Measurements from ENCODE around the gene CAPN9.
A peak's percentile ranks its signal among the peaks of the same experiment; 100 is the strongest.

The CAPN9 gene

GRCh38 chr1:230797376-230797920 is 50.3 kb downstream of the CAPN9 start:
- DNase-seq (ENCODE audit: low read depth in 2 of 2) = no peak

GRCh38 chr1:230797942-230798365 is 50.8 kb downstream of the CAPN9 start:
- peak in 1 of 2 experiments; percentile 3 for DNase-seq (ENCODE audit: low read depth in 2 of 2)

- DNase-seq (ENCODE audit: low read depth in 2 of 2) = no peak
Measured at GRCh38 chr1:230798491-230798890, 51.3 kb downstream of the CAPN9 start.

GRCh38 chr1:230800891-230801840 is 54.0 kb downstream of the CAPN9 start:
- no peak for DNase-seq (ENCODE audit: low read depth in 2 of 2)

GRCh38 chr1:230804396-230804795 is 57.2 kb downstream of the CAPN9 start:
- DNase-seq (ENCODE audit: low read depth in 2 of 2) = no peak

DNA sequence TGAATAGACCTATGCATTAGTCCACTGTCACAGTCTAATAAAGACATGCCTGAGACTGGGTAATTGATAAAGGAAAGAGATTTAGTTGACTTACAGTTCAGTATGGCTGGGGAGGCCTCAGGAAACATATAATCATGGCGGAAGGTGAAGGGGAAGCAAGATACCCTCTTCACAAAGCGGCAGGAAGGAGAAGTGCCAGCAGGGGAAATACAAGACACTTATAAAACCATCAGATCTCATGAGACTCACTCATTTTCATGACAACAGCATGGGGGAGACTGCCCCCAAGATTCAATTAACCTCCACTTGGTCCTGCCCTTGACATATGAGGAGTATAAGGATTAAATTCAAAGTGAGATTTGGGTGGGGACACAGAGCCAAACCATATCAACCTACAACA is 59.4 kb downstream of the CAPN9 start:
- DNase-seq (ENCODE audit: low read depth in 2 of 2) = no peak

DNA sequence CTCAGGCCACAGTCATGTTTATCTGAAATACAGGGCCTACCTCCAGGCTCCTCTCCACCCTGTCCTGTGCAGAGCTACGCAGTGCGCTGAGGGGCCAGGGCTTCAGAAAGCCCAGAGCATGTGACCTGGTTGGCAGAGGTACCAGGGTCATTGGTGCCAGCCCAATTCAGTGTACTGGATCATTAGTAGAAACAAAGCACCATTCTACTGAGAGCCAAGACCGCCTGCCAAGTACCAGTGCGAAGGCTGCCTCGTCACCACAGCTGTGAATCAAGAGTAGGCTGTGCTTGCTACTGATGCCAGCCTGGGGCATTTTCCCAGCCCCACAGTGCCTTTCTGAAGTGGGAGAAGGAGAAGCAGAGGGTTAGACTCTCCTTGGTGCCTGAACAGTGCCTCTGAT is 59.8 kb downstream of the CAPN9 start:
- no peak for DNase-seq (ENCODE audit: low read depth in 2 of 2)

DNA sequence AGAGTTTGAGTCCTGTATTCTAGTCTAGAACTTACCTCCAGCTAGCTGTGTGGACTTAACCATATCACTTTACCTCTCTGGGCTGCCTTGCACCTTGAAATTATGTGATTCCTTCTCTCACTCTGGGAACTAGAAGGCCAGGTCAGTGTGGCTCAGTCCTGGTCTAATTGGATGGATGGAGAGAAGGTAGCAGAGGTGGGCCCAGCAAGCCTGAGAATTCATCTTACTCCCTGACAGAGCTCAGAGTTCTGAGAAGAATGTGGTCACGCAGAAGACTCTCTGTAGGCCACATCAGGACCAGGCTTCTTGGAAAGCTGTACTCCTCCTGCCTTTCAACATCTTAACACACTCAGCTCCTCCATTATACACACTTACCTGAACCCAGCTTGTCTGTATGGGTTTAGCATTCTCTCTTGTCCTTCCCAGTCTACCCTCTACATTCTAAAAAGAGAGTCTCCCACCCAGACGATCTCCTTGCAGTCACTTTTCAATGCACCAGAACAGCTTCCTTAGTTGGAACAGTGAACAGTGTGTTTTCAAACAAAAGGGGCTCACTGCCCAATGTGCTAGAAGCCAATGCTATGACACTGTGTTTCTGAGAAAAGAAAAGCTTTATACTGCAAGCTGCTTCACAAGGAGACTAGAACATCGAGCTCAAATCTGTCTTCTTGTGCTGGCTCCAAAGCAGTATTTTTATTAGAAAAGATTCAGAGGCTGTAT is 60.5 kb downstream of the CAPN9 start:
- DNase-seq (ENCODE audit: low read depth in 2 of 2) = no peak

DNA sequence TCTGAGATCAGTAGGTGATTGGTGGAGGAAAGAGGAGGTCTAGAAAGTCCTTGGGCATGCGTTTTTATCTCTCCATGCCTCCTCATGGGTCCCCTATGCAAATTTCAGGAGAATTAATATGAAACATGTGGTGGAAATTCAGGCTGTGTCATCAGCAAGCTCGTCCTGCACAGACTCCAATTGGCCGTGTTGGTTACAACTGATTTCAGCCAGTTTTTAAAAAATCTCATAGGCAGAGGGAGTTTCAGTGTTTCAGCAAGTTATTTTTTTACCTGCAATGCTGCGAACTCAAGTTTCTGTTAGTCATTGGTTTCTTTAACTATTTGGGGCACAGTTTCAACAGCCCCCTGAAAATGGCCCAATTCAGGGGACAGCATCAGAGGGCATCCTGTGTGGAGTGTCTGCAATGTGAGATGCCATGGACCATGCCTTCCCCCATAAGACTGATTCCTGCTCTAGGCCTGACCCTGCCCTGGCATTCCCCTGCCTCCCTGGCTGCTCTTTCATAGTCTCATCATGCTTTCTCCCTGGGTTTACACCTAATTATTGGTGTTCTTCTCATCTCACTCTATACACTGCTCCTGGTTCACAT is 61.2 kb downstream of the CAPN9 start:
- DNase-seq (ENCODE audit: low read depth in 2 of 2) = no peak

DNA sequence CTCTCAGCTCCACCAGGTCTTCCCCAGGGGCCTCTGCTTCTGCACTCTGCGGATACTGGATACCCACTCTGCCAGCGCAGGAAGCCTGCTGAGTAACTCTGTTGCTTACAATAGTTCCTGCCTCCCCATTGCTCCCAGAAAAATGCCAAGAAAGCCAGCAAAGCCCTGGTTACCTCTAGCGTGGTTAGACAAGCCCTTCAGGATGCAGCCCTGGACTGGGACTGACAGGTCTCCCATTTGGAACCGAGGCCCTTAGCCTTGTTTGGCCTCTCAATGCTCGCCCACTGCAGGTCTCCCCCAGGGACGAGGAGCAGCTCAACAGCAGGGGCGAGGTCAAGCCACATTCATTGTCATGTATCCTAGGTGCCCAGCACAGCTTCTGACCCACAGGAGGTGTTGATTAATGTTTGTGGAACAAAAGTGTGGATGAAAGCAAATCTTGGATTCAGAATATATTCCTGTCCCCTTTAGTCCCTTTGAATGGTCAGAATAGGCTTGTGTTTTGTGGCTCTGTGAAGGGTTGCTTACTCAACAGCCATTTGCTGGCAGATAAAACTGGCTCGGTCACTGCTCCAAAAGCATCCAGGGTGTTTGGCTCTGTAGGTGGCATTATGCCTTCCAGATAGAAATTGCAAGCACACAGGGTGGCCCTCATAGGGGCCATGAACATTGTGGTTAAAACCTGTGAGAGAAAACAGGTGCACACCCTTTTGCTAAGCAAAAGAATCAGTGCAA is 62.2 kb downstream of the CAPN9 start:
- DNase-seq (ENCODE audit: low read depth in 2 of 2) = no peak

- no peak for DNase-seq (ENCODE audit: low read depth in 2 of 2)
Measured at GRCh38 chr1:230812568-230812967, 65.4 kb downstream of the CAPN9 start.

- DNase-seq (ENCODE audit: low read depth in 2 of 2) = no peak
Measured at GRCh38 chr1:230814949-230815692, 67.9 kb downstream of the CAPN9 start.

GRCh38 chr1:230816018-230816417 is 68.8 kb downstream of the CAPN9 start:
- no peak for DNase-seq (ENCODE audit: low read depth in 2 of 2)

DNA sequence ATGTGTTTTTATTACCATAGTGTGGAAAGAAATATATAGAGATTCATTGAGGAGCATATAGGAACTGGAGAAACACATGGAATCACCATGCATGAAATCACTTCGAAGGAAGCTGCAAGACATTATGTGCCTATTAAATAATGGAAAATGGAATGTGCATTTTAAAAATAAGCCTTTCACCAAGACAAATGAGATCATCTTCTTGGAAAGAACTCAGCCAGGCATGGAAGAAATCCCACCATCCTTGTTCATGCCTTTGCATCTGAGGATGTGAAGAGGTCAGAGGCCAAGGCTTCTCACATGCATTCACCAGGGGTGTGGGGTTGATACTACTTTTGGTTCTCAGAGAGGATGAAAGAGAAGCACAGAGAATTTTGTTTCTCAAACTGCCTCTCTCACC is 71.2 kb downstream of the CAPN9 start:
- DNase-seq (ENCODE audit: low read depth in 2 of 2) = no peak

DNA sequence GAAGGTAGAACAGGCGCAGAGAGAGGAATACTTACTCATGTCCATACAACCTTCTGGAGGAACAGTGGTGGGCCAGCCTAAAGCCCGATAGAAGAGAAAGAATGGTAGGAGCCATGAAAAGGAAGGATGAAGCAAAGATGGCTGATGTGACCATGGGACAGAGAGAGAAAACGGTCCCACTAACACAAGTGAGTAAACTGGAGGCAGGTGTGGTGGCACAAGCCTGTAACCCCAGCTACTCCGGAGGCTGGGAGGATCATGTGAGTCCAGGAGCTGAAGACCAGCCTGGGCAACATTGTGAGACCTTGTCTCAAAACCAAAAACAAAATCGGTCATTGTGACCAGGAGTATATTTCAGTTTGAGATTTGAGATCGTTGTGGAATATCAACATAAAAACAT is 71.7 kb downstream of the CAPN9 start:
- DNase-seq (ENCODE audit: low read depth in 2 of 2) = no peak

GRCh38 chr1:230819976-230820375 is 72.8 kb downstream of the CAPN9 start:
- no peak for DNase-seq (ENCODE audit: low read depth in 2 of 2)

DNA sequence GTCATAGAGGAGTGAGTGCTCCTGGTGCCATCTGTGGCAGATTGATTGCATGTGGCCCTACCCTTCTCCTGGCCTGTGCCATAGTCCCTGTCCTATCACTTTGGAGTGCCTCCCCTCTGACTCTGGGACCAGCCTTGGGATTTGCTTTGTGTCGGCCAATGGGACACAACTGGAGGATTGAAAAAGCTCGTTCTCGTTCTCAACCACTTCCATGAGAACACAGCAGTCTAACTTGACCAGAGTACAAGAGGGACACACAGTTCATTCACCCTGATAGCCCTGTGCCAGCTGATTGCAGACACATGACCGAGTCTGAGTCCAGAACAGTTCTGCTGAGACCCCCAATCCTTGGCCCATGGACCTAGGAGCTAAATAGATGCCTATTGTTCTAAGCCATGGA is 73.4 kb downstream of the CAPN9 start:
- no peak for DNase-seq (ENCODE audit: low read depth in 2 of 2)

DNA sequence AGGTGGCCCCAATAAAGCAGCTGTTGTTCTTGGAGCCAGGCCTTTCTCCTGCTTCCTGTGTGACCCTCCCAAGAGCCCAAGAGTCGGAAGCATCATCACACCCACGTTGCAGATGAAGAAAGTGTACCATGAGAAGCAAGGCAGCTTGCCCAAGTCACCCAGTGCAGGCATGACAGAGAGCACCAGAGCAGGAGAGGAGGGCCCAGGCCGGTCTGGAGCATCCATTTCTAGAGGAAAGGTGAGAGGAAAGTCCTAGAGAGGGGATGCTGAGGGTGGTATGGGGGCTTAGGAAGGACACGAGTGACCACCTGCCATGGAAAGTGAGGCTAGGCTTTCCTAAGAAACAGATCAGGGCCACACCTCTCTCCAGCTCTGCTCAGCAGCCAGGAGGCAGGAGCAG is 74.2 kb downstream of the CAPN9 start:
- DNase-seq (ENCODE audit: low read depth in 2 of 2) = no peak

- DNase-seq (ENCODE audit: low read depth in 2 of 2) = no peak
Measured at GRCh38 chr1:230822092-230822581, 74.9 kb downstream of the CAPN9 start.

DNA sequence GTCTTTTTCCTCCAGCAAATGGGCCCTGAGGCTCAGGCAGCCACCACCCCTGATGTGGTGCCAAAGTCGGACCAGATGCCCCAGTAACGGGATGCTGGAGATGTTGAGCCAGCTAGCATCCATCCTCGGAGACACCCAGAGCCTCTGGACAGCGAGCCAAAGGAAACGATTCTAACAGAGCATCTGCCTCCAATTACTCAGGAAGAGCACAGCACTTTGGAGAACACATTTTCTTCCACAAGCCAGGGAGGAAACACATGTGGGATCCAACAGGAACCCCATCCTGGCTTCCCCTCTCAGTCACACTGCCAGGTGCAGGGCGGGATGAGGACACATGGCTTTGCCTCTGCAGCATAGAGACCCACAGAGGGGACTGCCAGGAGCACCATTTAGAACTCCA is 76.2 kb downstream of the CAPN9 start:
- DNase-seq (ENCODE audit: low read depth in 2 of 2) = no peak

GRCh38 chr1:230823931-230824381 is 76.8 kb downstream of the CAPN9 start:
- no peak for DNase-seq (ENCODE audit: low read depth in 2 of 2)
